HepG2 (cell line): ENCODE results near the gene TRPC1. TPM values are rescaled to one million over a fixed set of nuclear protein-coding genes. Genes with fewer than 3 reads are reported as not detected.

ENCODE experiments used
- ATAC-seq: fragments of 200-7000 bp; cut with Tn5 transposase; 3 replicates; pipeline ENCODE4 v1.9.1; 2020; ENCODE audit warnings: mild to moderate bottlenecking, moderate library complexity
- BruUV-seq: library from RNA; stranded (reverse); fragments of 400-500 nt; replicated peaks from 2 replicates; lab custom pipeline; 2021; lab: Mats Ljungman, UMichigan
- CTCF ChIA-PET: fragments of 300-600 bp; formaldehyde crosslinking; extraction: SDS; loops from one replicate; lab custom pipeline; 2021; ENCODE audit warnings: low total read pairs, inconsistent platforms, low intra/inter-chr PET ratio; lab: Yijun Ruan, JAX
- POLR2A ChIA-PET: fragments of 350-600 bp; sonication (Branson Sonifier 250); formaldehyde crosslinking; loops from one replicate; lab custom pipeline; 2020; ENCODE audit warnings: antibody characterized with exemption, inconsistent platforms; lab: Yijun Ruan, JAX
- DNase-seq: peaks from one replicate; pipeline ENCODE4 v3.0.0-alpha.2; 2015; ENCODE audit warnings: low spot score
- FAIRE-seq: peaks from 3 replicates; lab custom pipeline; 2011; peaks lifted over from hg19 to GRCh38; lab: Jason Lieb, UNC
- H2AFZ ChIP-seq: one replicate; pipeline ENCODE4 v1.6.1; 2011; ENCODE audit warnings: low read length, inconsistent platforms
- H3K27ac ChIP-seq: fragments of 300-600 bp; 3 replicates; pipeline ENCODE4 v1.8.0; 2011; ENCODE audit warnings: mixed run types, mild to moderate bottlenecking, mixed read lengths, low read length, inconsistent platforms; ENCODE audit not compliant: insufficient read depth; ENCODE audit errors: extremely low read length
- H3K27me3 ChIP-seq, 2 experiments: fragments of 200-600 bp in 1 of 2; 2 replicates in 1 of 2; 3 replicates in 1 of 2; pipeline versions ENCODE4 v1.6.0 to v1.8.0; 2011; ENCODE audit warnings: low read length in 2 of 2, mild to moderate bottlenecking in 2 of 2, moderate library complexity in 2 of 2, inconsistent platforms in 1 of 2; ENCODE audit not compliant: insufficient read depth in 2 of 2, control insufficient read depth in 1 of 2
- H3K36me3 ChIP-seq, 2 experiments: fragments of 200-600 bp in 1 of 2; replicated peaks in 1 of 2; 2 replicates in 1 of 2; 3 replicates in 1 of 2; pipeline versions ENCODE4 v1.5.1 to v1.8.0; 2011; ENCODE audit warnings: low read length in 2 of 2, inconsistent platforms in 1 of 2; ENCODE audit not compliant: insufficient read depth in 2 of 2, control insufficient read depth in 1 of 2
- H3K4me1 ChIP-seq: 2 replicates; pipeline ENCODE4 v1.5.1; 2012; ENCODE audit warnings: low read length, inconsistent platforms; ENCODE audit not compliant: insufficient read depth
- H3K4me2 ChIP-seq: 2 replicates; pipeline ENCODE4 v1.6.0; 2011; ENCODE audit warnings: low read depth, low read length, inconsistent platforms
- H3K4me3 ChIP-seq, 3 experiments: fragments of 200-600 bp in 1 of 3; sonication (generic), shearing (Covaris generic) in 1 of 3; replicated peaks in 1 of 3; 2 replicates each; pipeline ENCODE4 v1.5.1; 2011 to 2016; ENCODE audit warnings: low read length in 3 of 3, inconsistent platforms in 2 of 3, low read depth in 2 of 3, mild to moderate bottlenecking in 2 of 3, control low read depth in 1 of 3, mixed read lengths in 1 of 3; ENCODE audit not compliant: insufficient read depth in 1 of 3
- H3K79me2 ChIP-seq: one replicate; pipeline ENCODE4 v1.6.1; 2011; ENCODE audit warnings: low read length, inconsistent platforms; ENCODE audit not compliant: insufficient read depth
- H3K9ac ChIP-seq: 2 replicates; pipeline ENCODE4 v1.6.0; 2011; ENCODE audit warnings: mild to moderate bottlenecking, low read depth, low read length, inconsistent platforms; ENCODE audit not compliant: insufficient read depth
- H3K9me3 ChIP-seq: 2 replicates; pipeline ENCODE4 v1.5.1; 2012; ENCODE audit warnings: mild to moderate bottlenecking, low read length
- H4K20me1 ChIP-seq: 2 replicates; pipeline ENCODE4 v1.6.0; 2011; ENCODE audit warnings: inconsistent platforms, mild to moderate bottlenecking, low read length, moderate library complexity; ENCODE audit not compliant: insufficient read depth
- ATM ChIP-seq: fragments of 450-650 bp; IDR thresholded peaks from 2 replicates; pipeline ENCODE4 v1.7.1; 2017; ENCODE audit warnings: mild to moderate bottlenecking, borderline replicate concordance
- CREM ChIP-seq, 2 experiments: sonication (generic) in 1 of 2; formaldehyde crosslinking in 1 of 2; IDR thresholded peaks; 2 replicates each; pipeline versions ENCODE4 v1.4.0 to v1.6.1; 2016 to 2020; ENCODE audit warnings: antibody characterized with exemption in 1 of 2, mild to moderate bottlenecking in 1 of 2, missing genetic modification reagents in 1 of 2
- ISX ChIP-seq: sonication (generic); formaldehyde crosslinking; conservative IDR thresholded peaks from 2 replicates; pipeline ENCODE4 v1.5.0; 2020; ENCODE audit warnings: missing genetic modification reagents
- KDM5A ChIP-seq: fragments of 200-600 bp; sonication (generic); IDR thresholded peaks from 2 replicates; pipeline ENCODE4 v1.7.0; 2018; ENCODE audit warnings: antibody characterized with exemption, mild to moderate bottlenecking, low read length, borderline replicate concordance
- MYPOP ChIP-seq: sonication (generic); formaldehyde crosslinking; IDR thresholded peaks from 2 replicates; pipeline ENCODE4 v1.8.1; 2023; ENCODE audit warnings: mild to moderate bottlenecking, moderate library complexity, missing genetic modification reagents
- PHF21A ChIP-seq: sonication (generic); formaldehyde crosslinking; IDR thresholded peaks from 2 replicates; pipeline ENCODE4 v1.5.0; 2020; ENCODE audit warnings: mild to moderate bottlenecking, missing genetic modification reagents
- RFXAP ChIP-seq: sonication (generic); formaldehyde crosslinking; IDR thresholded peaks from 2 replicates; pipeline ENCODE4 v1.4.0; 2020; ENCODE audit warnings: missing genetic modification reagents, borderline replicate concordance
- SALL2 ChIP-seq: sonication (generic); formaldehyde crosslinking; IDR thresholded peaks from 2 replicates; pipeline ENCODE4 v1.8.1; 2023; ENCODE audit warnings: mild to moderate bottlenecking, missing genetic modification reagents, inconsistent platforms
- SNAPC4 ChIP-seq: sonication (generic); formaldehyde crosslinking; IDR thresholded peaks from 2 replicates; pipeline ENCODE4 v1.4.0; 2020; ENCODE audit warnings: mild to moderate bottlenecking, missing genetic modification reagents
- SOX13 ChIP-seq, 3 experiments: fragments of 450-650 bp in 1 of 3; sonication (generic) in 1 of 3; formaldehyde crosslinking in 1 of 3; IDR thresholded peaks in 2 of 3; conservative IDR thresholded peaks in 1 of 3; 2 replicates each; pipeline versions ENCODE4 v1.5.0 to v1.6.1; 2016 to 2020; ENCODE audit warnings: antibody characterized with exemption in 1 of 3, mild to moderate bottlenecking in 1 of 3, missing compliant biosample characterization in 1 of 3, missing genetic modification reagents in 1 of 3, moderate library complexity in 1 of 3
- TARDBP ChIP-seq: sonication (generic); formaldehyde crosslinking; IDR thresholded peaks from 2 replicates; pipeline ENCODE4 v1.8.0; 2022; ENCODE audit warnings: mild to moderate bottlenecking, missing genetic modification reagents
- TFAP4 ChIP-seq: sonication (generic); IDR thresholded peaks from 2 replicates; pipeline ENCODE4 v1.6.1; 2016; ENCODE audit warnings: low read depth, borderline replicate concordance
- ZBTB39 ChIP-seq: sonication (generic); formaldehyde crosslinking; IDR thresholded peaks from 2 replicates; pipeline ENCODE4 v1.5.0; 2020; ENCODE audit warnings: missing genetic modification reagents
- ZNF24 ChIP-seq: fragments of 450-650 bp; IDR thresholded peaks from 2 replicates; pipeline ENCODE4 v1.6.1; 2017; ENCODE audit warnings: antibody characterized with exemption, mild to moderate bottlenecking
- ZNF572 ChIP-seq: sonication (generic); formaldehyde crosslinking; IDR thresholded peaks from 2 replicates; pipeline ENCODE4 v1.5.1; 2020; ENCODE audit warnings: mild to moderate bottlenecking, missing genetic modification reagents
- ZNF780A ChIP-seq: sonication (generic); formaldehyde crosslinking; IDR thresholded peaks from 2 replicates; pipeline ENCODE4 v1.8.0; 2022; ENCODE audit warnings: mild to moderate bottlenecking, missing genetic modification reagents, moderate library complexity
- WGBS: methylation state at CpG from one replicate; pipeline ENCODE4 v1.1.6; 2017; ENCODE audit warnings: low lambda C conversion rate; 5-methylcytosine and 5-hydroxymethylcytosine counted together
- in situ Hi-C: cut with HindIII; loops from 2 replicates; pipeline ENCODE4 v1.10.0; 2017; ENCODE audit warnings: low pct_unique_long_range_greater_than_20kb; ENCODE audit not compliant: extremely low pct_ligation_motif_present
- intact Hi-C: fragments of 100-400 bp; cut with micrococcal nuclease; formaldehyde crosslinking; loops from one replicate; pipeline ENCODE4 v1.10.0; 2022; ENCODE audit not compliant: unreplicated experiment
- polyA plus RNA-seq, 8 experiments: library from polyadenylated mRNA; depleted of rRNA in 3 of 8; stranded (reverse) in 7 of 8; unstranded in 1 of 8; fragments of >200 nt; fragmentation: Illumina TruSeq in 4 of 8; extraction: Trizol in 4 of 8; gene quantifications; 2 replicates each; pipeline versions ENCODE4 v1.2.1 to v1.2.3, GENCODE V29; 2011 to 2016; ENCODE audit warnings: low read depth in 4 of 8, missing spikeins in 1 of 8, mixed read lengths in 1 of 8; ENCODE audit not compliant: insufficient read depth in 1 of 8
- total RNA-seq, 5 experiments: library from RNA; depleted of rRNA; stranded (reverse); fragments of >200 nt; fragmentation: Illumina TruSeq; extraction: Trizol; gene quantifications; 2 replicates each; pipeline ENCODE4 v1.2.3, GENCODE V29; 2016; ENCODE audit warnings: low read depth in 1 of 5

The TRPC1 gene
- total and polyA plus RNA-seq, 2 of the 13 experiments (the other 11 are each of a cell fraction or from before 2014, with no cell fraction given), result 10.8 to 13.1 TPM

GRCh38 chr3:142694225-142694624 is 29.6 kb upstream of the TRPC1 start:
- H3K27ac ChIP-seq, result no peak overlapping the region
- no peaks in the 10 kb centered on the region for H3K79me2 ChIP-seq
- 100% methylated on average over 1 of the region's 1 CpG for WGBS
- BruUV-seq, result no TSS peak
- H3K36me3 ChIP-seq, result 0 out of 5 replicates have a peak, but pooled peaks cover 0 to 5% of the 10 kb centered on the region in 2 experiments
- no peak for ATAC-seq
- in situ Hi-C loops, result no loop called here
- H4K20me1 ChIP-seq, result no peaks in the 10 kb centered on the region
- no peaks in the 10 kb centered on the region for H3K9me3 ChIP-seq
- H3K9ac ChIP-seq, result no peak overlapping the region
- no peak for FAIRE-seq
- intact Hi-C loops, result no loop called here
- H2AFZ ChIP-seq, result no peak overlapping the region
- POLR2A ChIA-PET, result no interaction called here
- H3K4me1 ChIP-seq, result no peaks in the 10 kb centered on the region
- DNase-seq, result no peak
- CTCF ChIA-PET, result no interaction called here
- H3K4me3 ChIP-seq, result no peak overlapping the region
- H3K4me2 ChIP-seq, result no peak overlapping the region
- no peaks in the 10 kb centered on the region for H3K27me3 ChIP-seq
- TF ChIP-seq SNAPC4, result no peak
- no peak for TF ChIP-seq RFXAP (CRISPR knock-in tag)
- no peak for TF ChIP-seq TARDBP
- no peak for TF ChIP-seq ATM
- TF ChIP-seq ZNF780A (CRISPR knock-in tag), result no peak
- no peak for TF ChIP-seq KDM5A
- TF ChIP-seq ZNF572 (CRISPR knock-in tag), result no peak
- TF ChIP-seq TFAP4, result no peak
- TF ChIP-seq ZBTB39 (CRISPR knock-in tag), result no peak
- TF ChIP-seq PHF21A (CRISPR knock-in tag), result no peak
- TF ChIP-seq ZNF24, result no peak
- TF ChIP-seq CREM (IDR thresholded peaks at IDR 0.05), result no peak
- TF ChIP-seq CREM (CRISPR knock-in tag; IDR thresholded peaks at IDR 0.05), result no peak
- no peak for TF ChIP-seq SALL2 (CRISPR knock-in tag)
- no peak for TF ChIP-seq SOX13 (IDR thresholded peaks at IDR 0.05)
- no peak for TF ChIP-seq SOX13 (CRISPR knock-in tag; conservative IDR thresholded peaks at IDR 0.05 in 1 of 2, IDR thresholded peaks at IDR 0.05 in 1 of 2)
- TF ChIP-seq MYPOP (CRISPR knock-in tag), result no peak
- TF ChIP-seq ISX (CRISPR knock-in tag), result no peak
